Measurements from ENCODE around the gene JADE2.

DNA sequence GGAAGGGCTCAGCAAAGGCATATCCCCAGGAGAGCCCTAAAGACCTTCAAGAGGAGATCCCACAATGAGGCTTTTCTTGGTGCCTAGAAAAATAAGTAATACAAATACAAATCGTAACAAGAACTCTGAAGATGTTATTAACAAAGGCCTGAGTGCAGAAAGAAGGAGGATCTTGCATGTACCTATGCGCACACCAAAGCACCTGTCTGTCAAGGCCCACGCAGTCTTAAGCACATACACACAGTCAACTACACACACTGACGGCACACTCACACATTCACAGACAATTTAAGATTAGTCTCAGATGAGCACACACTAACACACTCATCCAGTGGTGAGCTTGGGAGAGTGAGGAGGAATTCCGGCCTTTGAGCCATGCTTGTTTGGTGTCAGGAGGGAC lies 38.5 kb downstream of the JADE2 start:
- TF ChIP-seq EZH2 (IDR thresholded peaks at IDR 0.05; ENCODE audit: low read depth, low read length, severe bottlenecking) = no peak
- TF ChIP-seq, protein P1, sequence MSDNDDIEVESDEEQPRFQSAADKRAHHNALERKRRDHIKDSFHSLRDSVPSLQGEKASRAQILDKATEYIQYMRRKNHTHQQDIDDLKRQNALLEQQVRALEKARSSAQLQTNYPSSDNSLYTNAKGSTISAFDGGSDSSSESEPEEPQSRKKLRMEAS (IDR thresholded peaks at IDR 0.05) = no peak
- no peak for TF ChIP-seq RFX5 (IDR thresholded peaks at IDR 0.05; ENCODE audit: borderline replicate concordance, low read depth, low read length)
- TF ChIP-seq, protein P2, sequence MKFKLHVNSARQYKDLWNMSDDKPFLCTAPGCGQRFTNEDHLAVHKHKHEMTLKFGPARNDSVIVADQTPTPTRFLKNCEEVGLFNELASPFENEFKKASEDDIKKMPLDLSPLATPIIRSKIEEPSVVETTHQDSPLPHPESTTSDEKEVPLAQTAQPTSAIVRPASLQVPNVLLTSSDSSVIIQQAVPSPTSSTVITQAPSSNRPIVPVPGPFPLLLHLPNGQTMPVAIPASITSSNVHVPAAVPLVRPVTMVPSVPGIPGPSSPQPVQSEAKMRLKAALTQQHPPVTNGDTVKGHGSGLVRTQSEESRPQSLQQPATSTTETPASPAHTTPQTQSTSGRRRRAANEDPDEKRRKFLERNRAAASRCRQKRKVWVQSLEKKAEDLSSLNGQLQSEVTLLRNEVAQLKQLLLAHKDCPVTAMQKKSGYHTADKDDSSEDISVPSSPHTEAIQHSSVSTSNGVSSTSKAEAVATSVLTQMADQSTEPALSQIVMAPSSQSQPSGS (IDR thresholded peaks at IDR 0.05; ENCODE audit: low read length) = no peak
- TF ChIP-seq, protein P3, sequence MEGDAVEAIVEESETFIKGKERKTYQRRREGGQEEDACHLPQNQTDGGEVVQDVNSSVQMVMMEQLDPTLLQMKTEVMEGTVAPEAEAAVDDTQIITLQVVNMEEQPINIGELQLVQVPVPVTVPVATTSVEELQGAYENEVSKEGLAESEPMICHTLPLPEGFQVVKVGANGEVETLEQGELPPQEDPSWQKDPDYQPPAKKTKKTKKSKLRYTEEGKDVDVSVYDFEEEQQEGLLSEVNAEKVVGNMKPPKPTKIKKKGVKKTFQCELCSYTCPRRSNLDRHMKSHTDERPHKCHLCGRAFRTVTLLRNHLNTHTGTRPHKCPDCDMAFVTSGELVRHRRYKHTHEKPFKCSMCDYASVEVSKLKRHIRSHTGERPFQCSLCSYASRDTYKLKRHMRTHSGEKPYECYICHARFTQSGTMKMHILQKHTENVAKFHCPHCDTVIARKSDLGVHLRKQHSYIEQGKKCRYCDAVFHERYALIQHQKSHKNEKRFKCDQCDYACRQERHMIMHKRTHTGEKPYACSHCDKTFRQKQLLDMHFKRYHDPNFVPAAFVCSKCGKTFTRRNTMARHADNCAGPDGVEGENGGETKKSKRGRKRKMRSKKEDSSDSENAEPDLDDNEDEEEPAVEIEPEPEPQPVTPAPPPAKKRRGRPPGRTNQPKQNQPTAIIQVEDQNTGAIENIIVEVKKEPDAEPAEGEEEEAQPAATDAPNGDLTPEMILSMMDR (IDR thresholded peaks at IDR 0.05; ENCODE audit: control extremely low read depth in 1 of 3, insufficient read depth in 1 of 3, low read depth in 1 of 3, low read length in 3 of 3) = no peak
- TF ChIP-seq EP300 (IDR thresholded peaks at IDR 0.05; ENCODE audit: borderline replicate concordance in 1 of 2, low read depth in 2 of 2, low read length in 2 of 2) = no peak
- no peak for TF ChIP-seq POLR2AphosphoS5 (IDR thresholded peaks at IDR 0.05; ENCODE audit: low read depth, low read length)
- TF ChIP-seq CTBP2 (IDR thresholded peaks at IDR 0.05; ENCODE audit: borderline replicate concordance, insufficient read depth, insufficient read length, low read length) = no peak

All from H1 (cell line).